Measurements from ENCODE around the gene CUEDC1. TPM values are rescaled to one million over a fixed set of nuclear protein-coding genes. Genes with fewer than 3 reads are reported as not detected.

CUEDC1 gene
- total and polyA plus RNA-seq, 2 donors (not counting 1 experiment from before 2014, with no cell fraction given), result 0.57 TPM; not detected in 1

DNA sequence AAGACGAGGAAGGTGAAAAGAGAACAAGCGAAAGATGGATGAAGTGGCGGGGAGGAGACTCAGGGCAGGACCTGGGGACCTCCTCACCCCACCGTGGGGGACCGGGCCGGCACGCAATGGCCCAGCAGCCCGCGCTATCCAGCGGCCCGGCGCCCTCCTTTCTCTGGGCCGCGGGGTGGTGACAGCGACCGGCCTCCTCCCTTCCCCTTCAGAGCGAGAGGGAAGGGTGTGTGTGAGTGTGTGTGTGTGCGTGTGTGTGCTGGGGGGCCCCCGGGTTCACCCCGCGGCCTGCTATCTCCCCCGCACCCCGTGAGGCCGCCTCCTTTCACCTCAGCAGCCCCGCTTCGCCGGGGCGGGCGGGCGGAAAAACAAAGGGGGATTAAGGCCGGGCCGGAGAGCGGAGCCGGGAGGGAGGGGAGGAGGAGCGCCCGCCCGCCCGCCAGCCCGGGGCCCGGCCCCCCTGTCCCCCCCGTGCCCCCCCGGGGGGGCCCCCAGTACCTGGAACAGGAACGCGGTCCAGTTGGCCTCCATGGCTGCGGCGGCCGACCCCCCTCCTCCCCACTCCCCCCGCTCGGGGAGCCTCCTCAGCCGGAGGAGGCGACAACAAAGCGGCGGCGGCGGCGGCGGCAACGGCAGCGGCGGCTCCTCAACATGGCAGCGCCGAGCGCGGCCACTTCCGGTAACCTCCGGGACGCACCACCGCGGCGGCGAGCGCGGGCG is 32.5 kb upstream of the CUEDC1 start, which contains the start of gene VEZF1:
Gene VEZF1 (minus strand): TSS at position 674 of the 720 bp plus-strand sequence. CDS start 143 bp downstream, at position 531.
- ATAC-seq (ENCODE audit: low read depth) (peak; percentile 70), DNase-seq (peak; percentile 89)
- TF ChIP-seq, protein P1, sequence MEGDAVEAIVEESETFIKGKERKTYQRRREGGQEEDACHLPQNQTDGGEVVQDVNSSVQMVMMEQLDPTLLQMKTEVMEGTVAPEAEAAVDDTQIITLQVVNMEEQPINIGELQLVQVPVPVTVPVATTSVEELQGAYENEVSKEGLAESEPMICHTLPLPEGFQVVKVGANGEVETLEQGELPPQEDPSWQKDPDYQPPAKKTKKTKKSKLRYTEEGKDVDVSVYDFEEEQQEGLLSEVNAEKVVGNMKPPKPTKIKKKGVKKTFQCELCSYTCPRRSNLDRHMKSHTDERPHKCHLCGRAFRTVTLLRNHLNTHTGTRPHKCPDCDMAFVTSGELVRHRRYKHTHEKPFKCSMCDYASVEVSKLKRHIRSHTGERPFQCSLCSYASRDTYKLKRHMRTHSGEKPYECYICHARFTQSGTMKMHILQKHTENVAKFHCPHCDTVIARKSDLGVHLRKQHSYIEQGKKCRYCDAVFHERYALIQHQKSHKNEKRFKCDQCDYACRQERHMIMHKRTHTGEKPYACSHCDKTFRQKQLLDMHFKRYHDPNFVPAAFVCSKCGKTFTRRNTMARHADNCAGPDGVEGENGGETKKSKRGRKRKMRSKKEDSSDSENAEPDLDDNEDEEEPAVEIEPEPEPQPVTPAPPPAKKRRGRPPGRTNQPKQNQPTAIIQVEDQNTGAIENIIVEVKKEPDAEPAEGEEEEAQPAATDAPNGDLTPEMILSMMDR (IDR thresholded peaks at IDR 0.05), result no peak
- TF ChIP-seq EZH2 (IDR thresholded peaks at IDR 0.05; ENCODE audit: borderline replicate concordance, insufficient read depth, low read depth, low read length, poor library complexity, severe bottlenecking), result no peak
- Histone ChIP-seq H3K36me3 (replicated peaks in 1 of 2; ENCODE audit: control extremely low read depth in 1 of 2, control insufficient read depth in 1 of 2, extremely low read depth in 1 of 2, insufficient read depth in 2 of 2, low read length in 1 of 2) (peaks cover 0 to under 1% of the 10 kb centered on the region in 2 experiments), H3K4me1 (ENCODE audit: control insufficient read depth in 2 of 2, insufficient read depth in 2 of 2, low read length in 2 of 2) (peaks cover 35 to 40% of the 10 kb centered on the region in 2 donors), H2AFZ (ENCODE audit: insufficient read depth, low read depth, low read length, poor library complexity, severe bottlenecking) (peak within 1 kb of the TSS; percentile 86), H3K27ac (ENCODE audit: low read length in 2 of 2) (peak within 1 kb of the TSS; percentile 66 to 82), H3K4me2 (replicated peaks; ENCODE audit: low read depth, low read length, poor library complexity, severe bottlenecking) (peak within 1 kb of the TSS; percentile 83), H4K20me1 (ENCODE audit: control insufficient read depth, insufficient read depth, low read length, poor library complexity, severe bottlenecking) (peaks cover 41% of the 10 kb centered on the region), H3K9me3 (ENCODE audit: control extremely low read depth in 1 of 3, control insufficient read depth in 2 of 3, insufficient read depth in 1 of 3, low read length in 2 of 3) (no peaks in the 10 kb centered on the region), H3K79me2 (ENCODE audit: control insufficient read depth, insufficient read depth, low read length) (peaks cover 63% of the 10 kb centered on the region), H3K9ac (ENCODE audit: low read length) (peak within 1 kb of the TSS; percentile 76), H3K27me3 (replicated peaks in 1 of 4; ENCODE audit: control extremely low read depth in 1 of 4, control insufficient read depth in 3 of 4, insufficient read depth in 4 of 4, low read length in 3 of 4) (no peaks in the 10 kb centered on the region), H3K4me3 (ENCODE audit: control extremely low read depth in 1 of 5, extremely low read depth in 1 of 5, insufficient read depth in 1 of 5, low read depth in 2 of 5, low read length in 4 of 5) (peak within 1 kb of the TSS; percentile 50 to 89 (median 82))
- Mint-ChIP-seq H3K27me3 (no peaks in the 10 kb centered on the region), H3K4me1 (peaks cover 58% of the 10 kb centered on the region), H3K27ac (peak within 1 kb of the TSS; percentile 97), H3K9me3 (ENCODE audit: insufficient read depth) (no peaks in the 10 kb centered on the region), H3K4me3 (peak within 1 kb of the TSS; percentile 95)
- ChIA-PET POLR2A (interaction anchor here (0.6 to 2.1 kb wide), 7 partner anchors 19 to 383 kb away, joined by 4 to 16 read pairs (median 6); partner anchors contain the start of genes MRPS23 and SRSF1), CTCF (interaction anchor here (0.6 to 20.2 kb wide), 6 partner anchors 9 to 131 kb away, joined by 3 to 468 read pairs (median 38); partner anchors contain the start of gene MRPS23)
- WGBS (ENCODE audit: insufficient coverage), result under 1% methylated on average over 55 of the region's 74 CpGs
- intact Hi-C loops (cut with micrococcal nuclease), result loop anchor here (1.0 to 2.0 kb wide), 5 partner anchors 12 to 137 kb away; partner anchors contain the start of genes MRPS23 and SRSF1

All from B cell (primary cell).